ENCODE results near the gene LTBP3.

The LTBP3 gene

GRCh38 chr11:65548395-65548794 is 9.8 kb downstream of the LTBP3 start:
- Mint-ChIP-seq H3K9me3 (no peaks in the 10 kb centered on the region), H3K27me3 (ENCODE audit: low read depth) (peaks cover 47% of the 10 kb centered on the region), H3K4me1 (peaks cover 12% of the 10 kb centered on the region), H3K27ac (no peak overlapping the region), H3K36me3 (ENCODE audit: low read depth) (peaks cover 59% of the 10 kb centered on the region), H3K4me3 (peak overlapping the region in 1 of 3 experiments; percentile 58)
- no peak for TF ChIP-seq CTCF (IDR thresholded peaks at IDR 0.05; ENCODE audit: unreplicated experiment in 3 of 3)

- peaks cover 62% of the 10 kb centered on the region for H3K36me3 Mint-ChIP-seq (ENCODE audit: low read depth)
- H3K4me1 Mint-ChIP-seq, result peaks cover 11% of the 10 kb centered on the region
- peaks cover 46% of the 10 kb centered on the region for H3K27me3 Mint-ChIP-seq (ENCODE audit: low read depth)
- no peaks in the 10 kb centered on the region for H3K9me3 Mint-ChIP-seq
- peak overlapping the region in 1 of 3 experiments; percentile 58 for H3K4me3 Mint-ChIP-seq
- TF ChIP-seq CTCF (IDR thresholded peaks at IDR 0.05; ENCODE audit: unreplicated experiment in 3 of 3), result peak in 1 of 3 experiments; percentile 20
- H3K27ac Mint-ChIP-seq, result no peak overlapping the region
Measured at GRCh38 chr11:65547446-65548125, 10.6 kb downstream of the LTBP3 start.

DNA sequence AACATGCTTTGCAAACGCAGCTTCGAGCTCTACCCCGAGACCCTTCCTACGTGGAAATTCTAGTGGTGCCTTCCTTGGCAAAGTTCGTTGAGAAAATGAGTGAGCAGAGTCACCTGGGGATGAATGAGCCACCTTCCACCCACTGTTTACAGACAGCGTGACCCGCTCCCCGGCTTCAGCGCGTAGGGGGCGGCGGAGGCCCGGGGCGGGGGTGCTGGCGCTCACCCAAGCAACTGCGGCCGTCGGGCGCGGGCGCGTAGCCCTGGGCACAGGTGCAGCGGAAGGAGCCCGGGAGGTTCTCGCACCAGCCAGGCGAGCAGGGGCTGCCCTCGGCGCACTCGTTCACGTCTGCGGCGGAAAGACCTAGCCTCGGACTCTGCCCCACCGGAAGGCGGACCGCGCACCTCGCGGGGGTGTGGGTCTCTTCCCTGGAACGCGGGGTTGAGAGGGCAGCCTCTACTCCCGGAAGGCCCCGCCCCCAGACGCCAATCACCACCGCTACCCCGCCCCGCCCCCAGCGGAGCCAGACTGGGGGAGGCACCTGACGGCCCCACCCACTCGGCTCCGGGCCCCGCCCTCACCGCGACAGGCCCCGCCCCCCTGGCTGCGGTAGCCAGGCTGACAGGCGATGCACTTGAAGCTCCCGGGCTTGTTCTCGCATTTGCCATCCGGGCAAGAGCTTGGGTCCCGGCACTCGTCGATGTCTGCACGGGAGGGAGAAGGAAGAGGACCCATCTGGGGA is 11.8 kb downstream of the LTBP3 start:
- TF ChIP-seq CTCF (IDR thresholded peaks at IDR 0.05; ENCODE audit: unreplicated experiment in 3 of 3), result no peak
- H3K27me3 Mint-ChIP-seq (ENCODE audit: low read depth), result peaks cover 40% of the 10 kb centered on the region
- peaks cover 14% of the 10 kb centered on the region for H3K4me1 Mint-ChIP-seq
- peak overlapping the region in 2 of 3 experiments; percentile 45 to 57 for H3K4me3 Mint-ChIP-seq
- H3K36me3 Mint-ChIP-seq (ENCODE audit: low read depth), result peaks cover 57% of the 10 kb centered on the region
- no peaks in the 10 kb centered on the region for H3K9me3 Mint-ChIP-seq
- peak overlapping the region in 1 of 3 experiments; percentile 21 for H3K27ac Mint-ChIP-seq

DNA sequence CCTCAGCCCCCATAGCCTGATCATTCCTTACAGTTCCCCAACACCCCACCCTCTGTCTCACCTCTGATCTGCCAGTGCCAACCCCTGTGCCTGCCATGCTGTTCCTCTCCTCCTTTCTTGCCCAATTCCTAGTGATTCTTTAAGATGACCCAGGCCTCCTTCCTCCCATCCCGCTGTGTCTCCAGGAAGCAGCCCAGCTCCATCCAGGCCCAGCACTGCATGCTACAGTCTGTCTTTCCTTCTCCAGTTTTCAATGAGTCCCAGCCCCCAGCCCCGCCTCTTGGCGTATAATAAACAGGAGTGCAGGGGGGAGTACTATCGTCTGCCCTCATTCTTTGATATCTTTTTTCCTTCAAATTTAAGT is 12.3 kb downstream of the LTBP3 start:
- Mint-ChIP-seq H3K36me3 (ENCODE audit: low read depth) (peaks cover 53% of the 10 kb centered on the region), H3K4me3 (peak overlapping the region in 2 of 3 experiments; percentile 45 to 57), H3K27ac (peak overlapping the region in 1 of 3 experiments; percentile 21), H3K27me3 (ENCODE audit: low read depth) (peaks cover 37% of the 10 kb centered on the region), H3K4me1 (peaks cover 16% of the 10 kb centered on the region), H3K9me3 (no peaks in the 10 kb centered on the region)
- TF ChIP-seq CTCF (IDR thresholded peaks at IDR 0.05; ENCODE audit: unreplicated experiment in 3 of 3), result no peak

- Mint-ChIP-seq H3K27ac (no peak overlapping the region), H3K4me1 (peaks cover 16% of the 10 kb centered on the region), H3K9me3 (no peaks in the 10 kb centered on the region), H3K36me3 (ENCODE audit: low read depth) (peaks cover 29% of the 10 kb centered on the region), H3K4me3 (no peak overlapping the region), H3K27me3 (ENCODE audit: low read depth) (peaks cover 28% of the 10 kb centered on the region)
- TF ChIP-seq CTCF (IDR thresholded peaks at IDR 0.05; ENCODE audit: unreplicated experiment in 3 of 3), result no peak
Measured at GRCh38 chr11:65542738-65543390, 15.3 kb downstream of the LTBP3 start.

Data from nephron (organoid).